GM12801 (cell line): ENCODE results near the gene RNF212.

ENCODE experiments used
- CTCF ChIP-seq: IDR thresholded peaks from one replicate; pipeline ENCODE4 v1.5.1; 2011; ENCODE audit warnings: control low read depth; ENCODE audit not compliant: insufficient read length; ENCODE audit errors: extremely low read depth

The RNF212 gene

GRCh38 chr4:1112821-1113182 is 562 bp downstream of the RNF212 start:
- no peak for TF ChIP-seq CTCF

- no peak for TF ChIP-seq CTCF
These were observed 1.1 kb downstream of the RNF212 start for GRCh38 chr4:1112174-1112820.

- no peak for TF ChIP-seq CTCF
These were observed 2.0 kb downstream of the RNF212 start for GRCh38 chr4:1111259-1111809.

- no peak for TF ChIP-seq CTCF
These were observed 3.4 kb downstream of the RNF212 start for GRCh38 chr4:1109898-1110506.

- TF ChIP-seq CTCF: no peak
These were observed 4.0 kb downstream of the RNF212 start for GRCh38 chr4:1109333-1109732.

- no peak for TF ChIP-seq CTCF
These were observed 7.7 kb downstream of the RNF212 start for GRCh38 chr4:1105662-1106061.

- TF ChIP-seq CTCF: no peak
These were observed 8.3 kb downstream of the RNF212 start for GRCh38 chr4:1105067-1105466.
